Activated T-cell treated with anti-CD3 and anti-CD28 coated beads, Interleukin-2, amount 50 U/mL, for 72 hours (primary cell): ENCODE data around the gene DYNC1LI2. TPM values are rescaled to one million over a fixed set of nuclear protein-coding genes. Genes with fewer than 3 reads are reported as not detected.

Experiments
- ATAC-seq, 2 donors: fragments of 150-1000 bp; cut with Tn5 transposase; replicated peaks in 1 of 2; 2 replicates each; pipeline ENCODE4 v1.10.0; 2021; ENCODE audit warnings: moderate library complexity in 2 of 2, mild to moderate bottlenecking in 1 of 2
- DNase-seq, 2 donors: peaks; one replicate each; pipeline ENCODE4 v3.0.0; 2021 to 2022; ENCODE audit warnings: mixed read lengths in 1 of 2
- H3K27ac Mint-ChIP-seq: one replicate; pipeline ENCODE4 v1.8.0; 2022; ENCODE audit warnings: mild to moderate bottlenecking, moderate library complexity, mixed read lengths
- H3K27me3 Mint-ChIP-seq: one replicate; pipeline ENCODE4 v1.8.0; 2022; ENCODE audit warnings: low read depth, mixed read lengths
- H3K36me3 Mint-ChIP-seq, 2 donors: one replicate each; pipeline ENCODE4 v1.8.0; 2022; ENCODE audit warnings: mixed read lengths in 2 of 2, mild to moderate bottlenecking in 1 of 2; ENCODE audit not compliant: insufficient read depth in 2 of 2
- H3K4me1 Mint-ChIP-seq: one replicate; pipeline ENCODE4 v1.8.0; 2022; ENCODE audit warnings: low read depth, mixed read lengths
- H3K4me3 Mint-ChIP-seq, 2 donors: one replicate each; pipeline ENCODE4 v1.8.0; 2022; ENCODE audit warnings: mild to moderate bottlenecking in 2 of 2, mixed read lengths in 2 of 2, moderate library complexity in 2 of 2
- H3K9me3 Mint-ChIP-seq, 2 donors: one replicate each; pipeline ENCODE4 v1.8.0; 2022; ENCODE audit warnings: mixed read lengths in 2 of 2
- total RNA-seq, 2 donors: library from RNA; stranded (reverse); gene quantifications; one replicate each; pipeline ENCODE4 v1.2.3, GENCODE V29; 2022

The DYNC1LI2 gene
- total RNA-seq, 2 donors from 2014 or later, result 60.0 to 67.6 TPM

GRCh38 chr16:66703406-66704215 lies 47.8 kb downstream of the DYNC1LI2 start:
- ATAC-seq, result no peak
- Mint-ChIP-seq H3K4me1 (no peaks in the 10 kb centered on the region), H3K27ac (no peak overlapping the region), H3K4me3 (no peak overlapping the region), H3K27me3 (peaks cover 5% of the 10 kb centered on the region), H3K36me3 (no peaks in the 10 kb centered on the region), H3K9me3 (no peaks in the 10 kb centered on the region)
- DNase-seq, result no peak

- H3K4me1 Mint-ChIP-seq, result peaks cover 7% of the 10 kb centered on the region
- H3K36me3 Mint-ChIP-seq, result no peaks in the 10 kb centered on the region
- H3K9me3 Mint-ChIP-seq, result no peaks in the 10 kb centered on the region
- H3K27me3 Mint-ChIP-seq, result peaks cover 6% of the 10 kb centered on the region
- no peak for DNase-seq
- ATAC-seq, result no peak
- H3K4me3 Mint-ChIP-seq, result no peak overlapping the region
- H3K27ac Mint-ChIP-seq, result no peak overlapping the region
These were observed 49.9 kb downstream of the DYNC1LI2 start for GRCh38 chr16:66701516-66701915.

GRCh38 chr16:66701026-66701425 lies 50.4 kb downstream of the DYNC1LI2 start:
- Mint-ChIP-seq H3K27ac (no peak overlapping the region), H3K9me3 (no peaks in the 10 kb centered on the region), H3K36me3 (no peaks in the 10 kb centered on the region), H3K4me1 (peaks cover 7% of the 10 kb centered on the region), H3K4me3 (no peak overlapping the region), H3K27me3 (peaks cover 6% of the 10 kb centered on the region)
- DNase-seq (no peak), ATAC-seq (no peak)

- H3K4me1 Mint-ChIP-seq, result peaks cover 12% of the 10 kb centered on the region
- no peak for DNase-seq
- ATAC-seq, result no peak
- H3K4me3 Mint-ChIP-seq, result no peak overlapping the region
- H3K27me3 Mint-ChIP-seq, result peaks cover 10% of the 10 kb centered on the region
- H3K27ac Mint-ChIP-seq, result no peak overlapping the region
- H3K36me3 Mint-ChIP-seq, result no peaks in the 10 kb centered on the region
- H3K9me3 Mint-ChIP-seq, result no peaks in the 10 kb centered on the region
These were observed 51.5 kb downstream of the DYNC1LI2 start for GRCh38 chr16:66699898-66700297.

GRCh38 chr16:66698046-66698445 lies 53.4 kb downstream of the DYNC1LI2 start:
- Mint-ChIP-seq H3K9me3 (no peaks in the 10 kb centered on the region), H3K4me3 (peak overlapping the region; percentile 17 to 94), H3K4me1 (peaks cover 13% of the 10 kb centered on the region), H3K27ac (no peak overlapping the region), H3K27me3 (peaks cover 15% of the 10 kb centered on the region), H3K36me3 (no peaks in the 10 kb centered on the region)
- ATAC-seq (no peak), DNase-seq (no peak)

- Mint-ChIP-seq H3K9me3 (no peaks in the 10 kb centered on the region), H3K36me3 (no peaks in the 10 kb centered on the region), H3K27me3 (peaks cover 15% of the 10 kb centered on the region), H3K4me1 (peaks cover 13% of the 10 kb centered on the region), H3K4me3 (peak within 1 kb of the TSS; percentile 84 to 94), H3K27ac (peak within 1 kb of the TSS; percentile 28)
- DNase-seq, result peak; percentile 75 to 82
- peak; percentile 93 to 94 for ATAC-seq
These were observed 54.5 kb downstream of the DYNC1LI2 start, which contains the start of gene CMTM4 for GRCh38 chr16:66696669-66697630. CMTM4 (minus strand) TSS chr16:66696743; CDS start chr16:66696525, 218 bp downstream.

- ATAC-seq (peak; percentile 48 to 53), DNase-seq (peak in 1 of 2 donors; percentile 38)
- Mint-ChIP-seq H3K27me3 (peaks cover 15% of the 10 kb centered on the region), H3K4me3 (peak overlapping the region; percentile 75 to 80), H3K27ac (no peak overlapping the region), H3K4me1 (peaks cover 19% of the 10 kb centered on the region), H3K9me3 (no peaks in the 10 kb centered on the region), H3K36me3 (no peaks in the 10 kb centered on the region)
These were observed 55.3 kb downstream of the DYNC1LI2 start for GRCh38 chr16:66695935-66696668.

GRCh38 chr16:66695471-66695934 lies 55.9 kb downstream of the DYNC1LI2 start:
- Mint-ChIP-seq H3K27me3 (peaks cover 20% of the 10 kb centered on the region), H3K4me1 (peaks cover 22% of the 10 kb centered on the region), H3K27ac (no peak overlapping the region), H3K36me3 (no peaks in the 10 kb centered on the region), H3K9me3 (no peaks in the 10 kb centered on the region), H3K4me3 (peak overlapping the region; percentile 75 to 80)
- DNase-seq (no peak), ATAC-seq (no peak)

GRCh38 chr16:66693149-66693548 lies 58.3 kb downstream of the DYNC1LI2 start:
- no peaks in the 10 kb centered on the region for H3K9me3 Mint-ChIP-seq
- no peak overlapping the region for H3K4me3 Mint-ChIP-seq
- no peaks in the 10 kb centered on the region for H3K36me3 Mint-ChIP-seq
- H3K4me1 Mint-ChIP-seq, result peaks cover 22% of the 10 kb centered on the region
- H3K27me3 Mint-ChIP-seq, result peaks cover 19% of the 10 kb centered on the region
- ATAC-seq, result no peak
- H3K27ac Mint-ChIP-seq, result no peak overlapping the region
- DNase-seq, result no peak

- no peaks in the 10 kb centered on the region for H3K9me3 Mint-ChIP-seq
- no peak for ATAC-seq
- no peak overlapping the region for H3K27ac Mint-ChIP-seq
These were observed 59.1 kb downstream of the DYNC1LI2 start for GRCh38 chr16:66692341-66692740.

GRCh38 chr16:66691234-66691633 lies 60.2 kb downstream of the DYNC1LI2 start:
- H3K27me3 Mint-ChIP-seq, result peaks cover 16% of the 10 kb centered on the region
- H3K4me3 Mint-ChIP-seq, result peak overlapping the region in 1 of 2 donors; percentile 32
- no peak overlapping the region for H3K27ac Mint-ChIP-seq
- ATAC-seq (no peak), DNase-seq (no peak)
- peaks cover 15% of the 10 kb centered on the region for H3K4me1 Mint-ChIP-seq
- H3K9me3 Mint-ChIP-seq, result no peaks in the 10 kb centered on the region
- no peaks in the 10 kb centered on the region for H3K36me3 Mint-ChIP-seq

More at GRCh38 chr16:66692341-66692740, 59.1 kb downstream of the DYNC1LI2 start:
- Mint-ChIP-seq H3K4me3 (no peak overlapping the region), H3K27me3 (peaks cover 16% of the 10 kb centered on the region), H3K4me1 (peaks cover 19% of the 10 kb centered on the region), H3K36me3 (no peaks in the 10 kb centered on the region)
- DNase-seq, result no peak

GRCh38 chr16:66690106-66690847 lies 61.1 kb downstream of the DYNC1LI2 start:
- H3K27ac Mint-ChIP-seq, result no peak overlapping the region
- peaks cover 14% of the 10 kb centered on the region for H3K4me1 Mint-ChIP-seq
- DNase-seq, result no peak
- H3K36me3 Mint-ChIP-seq, result no peaks in the 10 kb centered on the region
- H3K4me3 Mint-ChIP-seq, result no peak overlapping the region
- H3K9me3 Mint-ChIP-seq, result no peaks in the 10 kb centered on the region
- H3K27me3 Mint-ChIP-seq, result peaks cover 16% of the 10 kb centered on the region
- ATAC-seq, result no peak
